Amygdala (tissue), 56 donors: ENCODE measurements around the gene ADIRF.

Experiments
- DNase-seq, 56 donors: peaks; one replicate each; lab custom pipeline; 2025; lab: John Stamatoyannopoulos, UW

Gene ADIRF

DNA sequence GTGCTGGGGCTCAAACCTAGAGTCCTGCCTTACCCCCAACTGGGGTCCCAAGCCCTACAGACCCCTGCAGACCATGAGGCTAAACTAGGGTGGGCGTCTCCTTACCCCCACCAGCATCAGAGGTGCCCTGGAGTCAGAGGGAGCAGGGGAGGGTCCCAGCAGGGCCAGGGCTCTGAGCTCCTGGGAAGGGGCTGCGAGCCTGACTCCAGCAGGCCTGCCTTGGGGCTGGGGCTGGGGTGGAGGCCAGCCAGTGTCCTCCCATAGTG, 8.6 kb upstream of the ADIRF start:
- no peak for DNase-seq

DNA sequence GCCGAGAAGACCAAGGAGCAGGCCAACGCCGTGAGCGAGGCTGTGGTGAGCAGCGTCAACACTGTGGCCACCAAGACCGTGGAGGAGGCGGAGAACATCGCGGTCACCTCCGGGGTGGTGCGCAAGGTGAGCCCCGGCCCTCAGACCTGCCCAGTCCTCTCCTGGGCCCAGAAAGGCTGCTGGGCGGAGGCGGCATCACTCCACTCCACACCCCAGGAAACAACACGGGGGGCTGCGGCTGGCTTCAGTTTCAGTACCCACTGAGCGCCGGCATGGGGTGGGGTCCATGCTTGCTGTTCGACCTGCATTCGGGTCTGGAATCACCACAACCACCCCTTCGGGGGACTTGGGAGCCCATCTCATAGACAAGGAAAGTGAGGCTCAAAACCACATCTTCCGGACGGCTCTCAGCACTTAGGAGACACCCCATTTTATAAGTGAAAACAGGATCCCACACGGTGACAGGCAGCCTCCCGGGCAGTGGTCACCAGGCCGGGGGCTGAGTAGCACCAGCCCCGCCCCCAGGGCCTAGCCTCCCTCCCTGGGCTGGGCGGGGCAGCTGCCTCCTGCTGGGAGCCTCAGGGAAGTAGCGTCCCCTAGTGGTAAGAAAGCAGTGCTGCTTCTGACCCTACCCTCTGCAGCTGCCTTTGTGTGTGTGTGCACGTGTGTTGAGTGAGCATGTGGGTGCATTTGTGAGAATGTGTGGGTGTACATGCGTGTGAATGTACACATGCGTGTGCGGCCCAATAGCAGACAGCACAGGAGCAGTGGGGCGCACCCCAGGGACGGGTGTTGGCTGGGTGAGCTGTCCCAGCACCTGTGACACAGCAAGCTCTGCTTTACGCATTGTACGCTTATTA, 8.0 kb upstream of the ADIRF start:
- DNase-seq = peak in 12 of 56 donors; percentile 22 to 44 (median 33)

DNA sequence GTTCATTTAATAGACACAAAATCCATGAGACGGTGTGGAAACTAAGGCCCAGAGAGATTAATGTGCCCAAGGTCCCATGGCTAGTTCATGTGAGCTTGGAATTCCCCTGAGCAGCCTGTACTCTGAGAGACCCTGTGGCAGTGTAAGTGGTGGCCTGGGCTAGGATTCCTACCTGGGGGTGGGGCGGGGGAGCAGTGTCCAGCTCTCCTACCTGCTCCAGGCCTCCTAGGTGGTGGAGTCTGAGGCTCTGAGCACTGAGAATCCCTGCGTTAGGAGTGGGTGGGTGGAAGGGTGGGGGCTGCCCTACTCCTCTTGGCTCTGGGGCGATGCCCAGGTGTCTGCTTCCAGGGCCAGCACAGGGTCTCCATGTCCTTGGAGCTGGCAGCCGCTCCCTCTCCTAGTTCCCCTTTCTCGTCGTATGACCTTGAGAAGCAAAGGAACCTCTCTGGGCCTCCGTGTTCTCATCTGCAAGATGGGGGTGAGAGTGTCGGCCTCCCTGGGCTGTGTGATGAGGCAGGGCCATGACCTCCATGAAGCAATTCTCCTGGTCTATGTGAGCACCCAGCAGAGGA, 7.3 kb upstream of the ADIRF start:
- DNase-seq = no peak

DNA sequence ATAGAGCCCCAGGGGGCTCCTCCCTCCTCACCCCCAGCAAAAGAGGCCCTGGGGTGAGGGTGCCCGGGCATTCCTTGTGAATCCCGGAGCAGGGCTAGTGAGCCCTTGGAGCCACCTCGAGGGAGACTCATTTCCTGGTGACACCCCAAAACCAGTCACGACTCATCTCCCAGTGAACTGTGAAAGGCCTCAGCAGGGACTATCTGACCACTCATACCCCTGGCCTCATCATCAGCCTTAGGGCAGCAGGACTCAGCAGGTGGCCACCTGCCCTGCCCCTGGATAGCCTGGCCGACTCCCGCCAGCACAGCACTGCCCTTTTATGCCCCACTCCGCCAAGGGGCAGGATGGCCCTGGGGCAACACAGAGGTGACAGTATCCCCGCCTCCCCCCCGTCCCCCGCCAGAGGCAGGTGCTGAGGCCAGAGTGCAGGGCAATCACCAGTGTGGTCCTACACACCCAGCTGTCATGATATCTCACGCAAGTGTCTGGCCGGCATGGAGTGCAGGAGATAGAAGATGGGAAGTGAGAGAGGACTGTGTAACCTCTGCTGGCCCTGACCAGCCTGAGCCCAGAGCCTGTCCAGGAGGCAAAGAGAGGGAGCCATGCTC, 6.7 kb upstream of the ADIRF start:
- DNase-seq = no peak

DNA sequence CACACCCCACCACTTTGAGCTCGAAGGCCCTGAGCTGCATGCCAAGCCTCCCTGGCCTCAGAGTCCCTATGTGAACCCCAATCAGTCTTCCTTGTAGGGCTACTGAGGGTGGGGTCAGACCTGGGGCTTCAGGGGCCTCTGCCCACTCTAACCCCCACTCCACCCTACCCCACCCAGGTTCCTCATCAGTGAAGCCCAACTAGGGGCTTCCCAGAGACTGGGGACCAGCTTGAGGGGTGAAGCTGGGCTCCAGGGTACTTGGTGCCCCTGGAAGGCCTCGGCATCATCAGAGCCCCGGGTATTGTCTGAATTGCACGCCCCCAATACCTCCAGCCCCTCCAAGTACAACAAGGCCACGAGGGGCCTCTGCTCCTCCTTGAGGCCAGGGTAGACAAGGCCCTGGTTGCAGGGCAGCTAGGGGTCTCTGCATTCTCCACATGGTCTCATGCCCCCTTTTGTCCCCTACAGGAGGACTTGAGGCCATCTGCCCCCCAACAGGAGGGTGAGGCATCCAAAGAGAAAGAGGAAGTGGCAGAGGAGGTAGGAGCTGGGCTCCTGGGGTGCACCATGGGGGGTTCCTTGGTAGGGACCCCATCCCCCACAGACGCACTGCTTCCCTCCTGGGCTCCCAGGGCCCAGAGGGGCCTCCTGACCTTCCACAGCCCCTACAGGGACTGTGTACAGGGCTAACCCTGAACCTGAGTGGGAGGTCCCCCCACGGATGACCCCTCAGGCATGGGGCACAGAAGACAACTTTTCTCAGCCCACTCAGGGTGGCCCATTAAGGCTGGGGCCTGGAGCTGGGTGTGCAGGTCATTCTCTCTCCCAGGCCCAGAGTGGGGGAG, 5.9 kb upstream of the ADIRF start:
- no peak for DNase-seq

DNA sequence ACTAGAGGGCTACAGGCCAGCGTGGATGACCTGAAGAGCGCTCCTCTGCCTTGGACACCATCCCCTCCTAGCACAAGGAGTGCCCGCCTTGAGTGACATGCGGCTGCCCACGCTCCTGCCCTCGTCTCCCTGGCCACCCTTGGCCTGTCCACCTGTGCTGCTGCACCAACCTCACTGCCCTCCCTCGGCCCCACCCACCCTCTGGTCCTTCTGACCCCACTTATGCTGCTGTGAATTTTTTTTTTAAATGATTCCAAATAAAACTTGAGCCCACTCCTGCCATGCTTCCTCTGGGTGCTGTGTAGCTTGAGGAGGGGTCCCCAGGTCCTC, 5.3 kb upstream of the ADIRF start:
- no peak for DNase-seq

DNA sequence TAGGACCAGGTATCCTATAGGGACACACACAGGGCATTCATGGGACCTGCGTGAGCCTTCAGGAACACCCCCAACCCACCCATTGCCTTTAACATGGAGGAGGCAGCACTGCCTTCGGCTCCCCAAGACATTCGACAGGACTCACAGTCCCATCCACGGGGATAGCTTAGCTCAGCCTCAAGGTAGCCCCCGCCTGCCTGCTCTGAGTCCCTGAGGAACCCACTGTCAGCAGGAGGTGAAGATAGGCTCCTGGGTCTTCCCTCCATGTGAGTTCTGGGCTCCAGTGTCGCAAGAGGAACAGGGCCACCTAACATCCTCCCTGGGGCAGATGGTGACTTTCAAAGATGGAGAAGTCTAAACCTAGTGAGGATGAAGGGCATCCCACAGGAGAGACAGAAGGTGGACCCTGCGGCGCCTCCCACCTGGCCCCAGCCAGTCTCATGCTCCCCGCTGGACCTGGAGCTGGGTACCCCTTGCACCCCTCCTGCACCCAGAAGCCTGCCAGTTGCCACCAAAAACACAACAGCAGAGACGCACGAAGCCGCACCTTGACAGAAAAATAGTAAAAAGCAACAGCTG, 4.9 kb upstream of the ADIRF start:
- DNase-seq = no peak

DNA sequence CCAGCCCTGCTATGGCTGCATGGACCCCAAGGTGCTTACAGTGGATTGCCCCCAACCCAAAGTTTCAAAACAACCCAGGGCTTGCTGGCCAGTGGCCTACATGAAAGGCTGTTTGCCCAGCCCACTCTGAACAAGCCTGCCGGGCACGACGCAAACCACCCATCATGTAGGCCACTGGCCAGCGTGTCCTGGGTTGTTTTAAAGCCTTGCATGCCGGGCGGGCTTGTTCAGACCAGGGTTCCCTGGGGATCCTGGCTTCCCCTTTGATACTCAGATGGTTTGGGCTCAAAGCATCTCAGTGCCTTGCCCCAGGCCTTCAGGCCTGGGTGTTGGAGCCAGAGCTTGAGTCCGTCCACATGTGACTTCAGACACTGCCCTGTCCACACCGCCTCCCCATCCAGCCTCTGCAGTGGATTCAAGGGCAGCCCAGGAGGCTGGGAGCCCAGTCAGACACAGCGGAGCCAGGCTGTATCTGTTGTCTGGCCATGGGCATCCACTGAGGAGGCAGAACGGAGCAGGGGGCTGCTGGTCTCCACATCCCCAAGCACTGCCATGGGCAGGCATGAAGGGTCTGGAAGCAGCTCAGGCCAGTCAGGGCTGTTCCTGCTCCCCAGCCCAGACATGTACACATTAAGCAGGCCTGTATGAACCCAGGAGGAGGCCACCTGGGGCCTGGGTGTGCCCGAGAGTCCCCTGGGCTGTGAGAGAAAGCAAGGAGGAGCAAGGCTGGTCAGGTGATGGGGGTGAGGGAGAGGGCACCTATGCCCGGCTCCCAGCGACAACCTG, 4.0 kb upstream of the ADIRF start:
- DNase-seq = no peak

DNA sequence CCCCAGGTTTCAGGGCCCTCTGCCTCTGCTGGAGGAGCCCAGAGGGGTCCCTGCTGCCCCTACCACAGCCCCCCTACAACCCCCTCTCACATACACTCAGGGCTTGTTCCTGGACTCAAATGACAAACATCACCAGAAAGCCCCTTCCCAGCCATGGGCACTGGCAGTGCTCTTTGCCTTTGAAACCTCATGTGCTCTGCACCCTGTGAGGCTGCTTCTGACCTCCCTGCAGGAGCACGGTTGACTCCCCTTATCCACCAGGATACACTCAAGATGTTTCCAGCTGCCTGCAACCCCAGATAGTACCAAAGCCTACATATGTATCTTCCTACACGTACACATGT, 3.5 kb upstream of the ADIRF start:
- DNase-seq = no peak

DNA sequence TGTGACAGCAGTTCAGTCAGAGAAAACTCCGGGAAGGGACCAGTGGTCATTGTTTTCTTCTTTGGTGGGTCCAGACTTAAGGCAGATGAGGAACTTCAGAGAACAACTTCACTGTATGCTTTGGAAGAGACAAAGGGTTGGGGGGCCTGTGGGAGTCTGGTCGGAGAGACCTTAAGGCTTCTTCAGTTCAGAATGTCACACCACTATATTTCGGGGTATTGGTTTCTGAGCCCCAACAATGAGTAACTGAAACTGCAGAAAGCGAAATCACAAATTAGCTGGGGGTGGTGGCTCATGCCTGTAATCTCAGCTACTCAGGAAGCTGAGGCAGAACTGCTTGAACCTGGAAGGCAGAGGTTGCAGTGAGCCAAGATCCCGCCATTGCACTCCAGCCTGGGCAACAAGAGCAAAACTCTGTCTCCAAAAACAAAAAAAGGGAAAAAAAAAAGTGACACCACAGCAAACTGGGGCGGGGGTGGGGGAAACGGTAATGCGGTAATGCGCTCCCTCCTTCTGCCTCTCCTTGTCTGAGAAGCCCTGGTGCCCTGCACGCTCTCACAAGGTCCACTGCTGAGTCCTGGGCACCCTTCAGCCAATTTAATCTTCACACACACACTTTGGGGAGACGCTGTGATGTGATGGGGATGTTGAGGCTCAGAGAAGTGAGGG, 2.2 kb upstream of the ADIRF start:
- no peak for DNase-seq

DNA sequence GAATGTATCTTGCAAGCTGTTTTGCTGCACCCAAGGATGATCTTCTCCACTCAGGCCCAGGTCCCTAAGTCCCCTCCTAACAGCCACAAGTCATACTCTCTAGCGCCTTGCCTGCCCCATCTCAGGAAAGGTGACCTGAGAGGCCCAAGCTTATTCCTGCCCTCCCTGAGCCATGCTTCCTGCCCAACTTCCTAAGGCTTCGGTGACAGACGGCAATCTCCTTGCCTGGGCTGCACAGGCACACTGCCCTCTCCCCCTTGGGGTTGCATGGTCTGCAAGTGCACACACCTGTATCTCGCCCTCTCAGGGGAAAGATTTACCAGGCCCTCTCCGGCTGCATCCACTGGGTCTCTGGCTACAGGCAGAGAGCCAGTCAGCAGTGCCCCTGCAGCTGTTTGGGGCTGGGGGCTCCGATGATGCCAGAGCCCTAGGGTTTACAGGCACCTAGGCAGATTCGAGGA, 771 bp upstream of the ADIRF start:
- no peak for DNase-seq

DNA sequence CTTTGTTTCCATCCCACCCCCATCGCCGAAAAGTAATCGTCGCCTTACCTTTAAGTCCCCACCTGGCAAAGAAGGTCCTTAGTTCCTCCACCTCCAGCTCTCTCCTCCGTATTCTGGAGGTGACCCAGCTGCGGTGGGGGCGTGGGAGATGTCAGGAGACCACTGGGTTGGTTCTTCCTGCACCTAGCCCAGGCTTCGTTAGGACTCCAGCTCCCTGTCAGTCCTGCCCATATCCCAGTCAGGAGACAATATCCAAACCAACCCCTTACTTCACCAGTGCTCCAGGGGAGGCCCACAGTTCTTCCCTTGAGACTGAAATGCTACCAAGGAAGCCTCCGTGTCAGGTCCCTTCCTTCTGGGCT, 693 bp downstream of the ADIRF start:
- no peak for DNase-seq

DNA sequence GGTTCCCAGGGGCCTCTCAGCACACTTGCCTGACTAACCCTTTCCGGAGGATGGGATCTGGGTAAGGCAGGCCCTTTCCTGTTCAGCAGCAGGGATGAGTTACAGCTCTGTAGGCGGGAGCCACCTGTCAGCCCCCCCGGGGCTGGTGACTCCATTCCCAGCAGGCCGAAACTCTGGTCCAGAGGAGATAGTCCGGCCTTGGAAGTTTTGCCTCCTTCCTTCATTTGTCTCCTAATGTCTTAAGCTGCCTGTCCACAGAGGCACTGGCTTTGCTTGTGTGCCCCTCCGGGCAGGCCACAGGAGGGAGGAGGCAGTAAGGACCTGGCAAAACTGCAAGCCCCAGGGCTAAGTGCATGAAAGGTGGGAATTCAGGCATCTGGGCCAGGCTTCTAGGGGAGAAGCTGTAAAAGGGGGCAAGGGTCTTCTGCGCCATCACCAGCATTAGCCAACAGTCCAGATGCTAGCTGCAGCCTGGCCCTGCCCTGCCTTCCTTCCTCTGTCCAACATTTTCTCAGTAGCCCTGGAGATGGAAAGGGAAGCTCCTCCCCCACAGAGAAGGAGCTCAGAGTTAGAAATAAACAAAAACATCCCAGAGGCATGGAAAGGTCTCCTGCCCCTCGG, 1.2 kb downstream of the ADIRF start:
- DNase-seq = peak in 1 of 56 donors; percentile 37

DNA sequence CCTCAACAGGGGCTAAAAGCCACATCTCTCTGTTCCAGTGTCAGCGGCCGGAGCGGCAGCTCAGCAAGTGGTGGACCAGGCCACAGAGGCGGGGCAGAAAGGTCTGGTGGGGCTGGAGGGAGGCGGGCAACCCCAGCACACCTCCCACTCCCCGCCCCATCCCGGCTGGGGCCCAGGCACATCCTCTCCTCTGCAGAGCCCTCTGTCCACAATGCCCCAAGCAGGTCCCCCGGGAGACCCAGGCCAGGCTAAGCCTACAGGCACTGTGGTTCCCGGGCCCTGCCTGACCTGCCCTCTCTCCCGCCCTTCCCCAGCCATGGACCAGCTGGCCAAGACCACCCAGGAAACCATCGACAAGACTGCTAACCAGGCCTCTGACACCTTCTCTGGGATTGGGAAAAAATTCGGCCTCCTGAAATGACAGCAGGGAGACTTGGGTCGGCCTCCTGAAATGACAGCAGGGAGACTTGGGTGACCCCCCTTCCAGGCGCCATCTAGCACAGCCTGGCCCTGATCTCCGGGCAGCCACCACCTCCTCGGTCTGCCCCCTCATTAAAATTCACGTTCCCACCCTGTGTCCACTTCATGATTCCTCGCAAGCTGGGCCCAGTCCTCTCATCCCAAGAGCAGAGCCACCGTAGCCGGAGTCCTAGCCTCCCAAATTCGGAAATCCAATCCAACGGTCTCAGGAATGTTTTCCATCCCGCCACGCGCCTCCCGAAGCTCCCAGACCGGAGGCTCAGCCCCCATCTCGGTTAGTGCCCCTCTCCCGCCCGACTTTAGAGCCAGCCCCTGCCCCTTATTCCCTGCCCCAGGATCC, 2.1 kb downstream of the ADIRF start:
- peak in 3 of 56 donors; percentile 20 to 37 (median 26) for DNase-seq

DNA sequence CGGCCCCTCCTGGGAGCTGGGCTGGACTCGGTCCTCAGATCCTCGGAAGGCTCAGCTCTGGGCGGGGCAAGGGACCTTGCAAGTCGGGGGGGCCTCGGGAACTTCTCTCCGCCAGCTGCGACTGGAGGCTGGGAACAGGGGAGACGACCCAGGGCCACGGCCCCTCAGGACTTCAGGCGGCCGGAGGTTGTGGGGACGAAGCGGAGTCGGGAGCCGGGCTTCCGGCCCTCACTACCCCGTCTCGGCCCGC, 2.6 kb downstream of the ADIRF start:
- DNase-seq = peak in 1 of 56 donors; percentile 52

DNA sequence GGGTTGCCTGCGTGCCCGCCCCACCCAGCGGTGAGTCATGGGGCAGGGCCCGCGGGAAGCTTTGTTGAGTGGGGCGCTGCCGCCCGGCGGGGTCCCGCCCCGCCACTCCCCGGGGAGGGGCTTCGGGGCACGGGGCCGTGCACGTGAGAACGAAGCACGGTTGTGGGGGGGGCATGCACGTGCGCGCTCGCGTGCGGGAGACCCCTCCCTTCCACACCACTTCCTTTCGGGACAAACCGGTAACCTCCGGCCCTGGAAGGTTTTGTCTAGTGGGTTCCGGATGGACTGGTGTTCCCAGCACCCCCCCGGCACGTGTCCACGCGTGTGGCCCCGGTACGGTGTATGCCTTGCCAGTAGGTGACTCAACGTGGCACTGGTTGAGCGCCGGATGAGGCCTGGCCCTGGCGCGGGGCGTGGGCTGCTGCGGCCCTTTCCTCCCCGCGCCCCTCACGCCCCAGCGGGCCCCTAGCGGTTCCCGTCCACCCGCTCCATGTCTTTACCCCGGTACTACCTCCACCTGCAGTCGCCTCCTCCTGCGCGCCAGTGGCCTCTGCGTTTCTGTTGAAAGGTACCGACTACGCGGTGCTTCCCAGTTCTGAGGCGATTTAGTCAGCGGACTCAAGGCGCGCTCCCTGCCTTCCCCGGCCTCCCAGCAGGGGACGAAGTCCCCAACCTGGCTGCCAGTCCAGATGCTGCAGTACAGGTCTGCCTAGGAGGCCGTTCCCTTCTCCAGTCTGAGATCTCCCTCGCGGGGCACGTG, 3.1 kb downstream of the ADIRF start:
- peak in 19 of 56 donors; percentile 25 to 93 (median 55) for DNase-seq

DNA sequence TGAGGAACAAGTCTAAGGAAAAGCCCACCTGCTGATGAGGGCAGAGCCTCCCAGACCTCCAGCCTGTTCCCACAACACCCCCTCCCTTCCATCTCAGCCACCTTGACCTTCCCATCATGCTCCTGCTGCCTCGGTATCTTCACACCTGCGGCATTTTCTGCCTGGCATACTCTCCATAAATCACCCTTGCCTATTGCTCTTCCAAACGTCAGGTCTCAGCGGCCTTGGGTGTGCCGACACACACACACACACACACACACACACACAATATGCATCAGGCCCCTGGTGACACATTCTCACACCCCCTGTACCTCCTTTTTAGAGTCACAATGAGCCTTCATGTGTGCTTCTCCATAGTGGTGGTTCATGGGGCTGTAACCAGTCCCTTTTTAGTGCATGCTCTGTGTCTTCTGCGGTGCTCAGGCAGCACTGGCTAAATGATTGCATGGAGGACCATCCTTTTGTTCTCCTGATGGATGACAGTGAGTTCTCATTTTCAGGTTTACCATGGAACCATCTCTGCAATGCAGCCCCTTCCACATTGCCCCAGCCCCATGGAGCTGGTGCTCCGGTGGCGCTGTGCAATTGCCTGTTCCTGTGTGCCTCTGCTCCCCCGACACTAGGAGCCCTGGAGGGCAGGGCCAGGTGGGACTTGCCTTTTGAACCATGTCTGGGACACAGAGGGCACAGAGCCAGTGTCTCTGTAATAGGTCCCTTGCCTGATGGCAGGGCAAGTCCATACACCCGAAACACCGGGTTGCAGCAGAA, 4.5 kb downstream of the ADIRF start:
- DNase-seq = no peak
